Measurements from ENCODE around the gene DNAJC13.

GRCh38 chr3:132469326-132469725 is 52.0 kb downstream of the DNAJC13 start:
- TF ChIP-seq, protein P1, sequence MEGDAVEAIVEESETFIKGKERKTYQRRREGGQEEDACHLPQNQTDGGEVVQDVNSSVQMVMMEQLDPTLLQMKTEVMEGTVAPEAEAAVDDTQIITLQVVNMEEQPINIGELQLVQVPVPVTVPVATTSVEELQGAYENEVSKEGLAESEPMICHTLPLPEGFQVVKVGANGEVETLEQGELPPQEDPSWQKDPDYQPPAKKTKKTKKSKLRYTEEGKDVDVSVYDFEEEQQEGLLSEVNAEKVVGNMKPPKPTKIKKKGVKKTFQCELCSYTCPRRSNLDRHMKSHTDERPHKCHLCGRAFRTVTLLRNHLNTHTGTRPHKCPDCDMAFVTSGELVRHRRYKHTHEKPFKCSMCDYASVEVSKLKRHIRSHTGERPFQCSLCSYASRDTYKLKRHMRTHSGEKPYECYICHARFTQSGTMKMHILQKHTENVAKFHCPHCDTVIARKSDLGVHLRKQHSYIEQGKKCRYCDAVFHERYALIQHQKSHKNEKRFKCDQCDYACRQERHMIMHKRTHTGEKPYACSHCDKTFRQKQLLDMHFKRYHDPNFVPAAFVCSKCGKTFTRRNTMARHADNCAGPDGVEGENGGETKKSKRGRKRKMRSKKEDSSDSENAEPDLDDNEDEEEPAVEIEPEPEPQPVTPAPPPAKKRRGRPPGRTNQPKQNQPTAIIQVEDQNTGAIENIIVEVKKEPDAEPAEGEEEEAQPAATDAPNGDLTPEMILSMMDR (IDR thresholded peaks at IDR 0.05; ENCODE audit: borderline replicate concordance, extremely low read depth, low read length, poor library complexity, severe bottlenecking): no peak
- no peak for TF ChIP-seq EZH2 (IDR thresholded peaks at IDR 0.05; ENCODE audit: borderline replicate concordance, low read depth, low read length, severe bottlenecking)
